ENCODE measurements around the gene PPP6R2. TPM values are rescaled to one million over a fixed set of nuclear protein-coding genes. Genes with fewer than 3 reads are reported as not detected.

The PPP6R2 gene
- total RNA-seq, 4 donors from 2014 or later: 82.8 to 201 (median 111) TPM

- TF ChIP-seq CTCF (IDR thresholded peaks at IDR 0.05) (peak in 5 of 6 experiments; percentile 16 to 52 (median 46)), POLR2A (IDR thresholded peaks at IDR 0.05) (no peak)
- peaks cover 22 to 63% (median 53%) of the 10 kb centered on the region in 4 donors for H3K4me1 ChIP-seq
- peaks cover 0 to 2% (median 0%) of the 10 kb centered on the region in 3 donors for H3K36me3 ChIP-seq
- no peaks in the 10 kb centered on the region for H3K9me3 ChIP-seq
- peak overlapping the region in 2 of 4 donors; percentile 97 to 99 for H3K4me3 ChIP-seq
- no peaks in the 10 kb centered on the region for H3K27me3 ChIP-seq
- peak overlapping the region in 1 of 4 donors; percentile 90 for H3K27ac ChIP-seq
- DNase-seq: peak in 2 of 3 donors; percentile 59 to 69
Observed at GRCh38 chr22:50473088-50473487, 130.0 kb downstream of the PPP6R2 start.

GRCh38 chr22:50473855-50474671 lies 130.9 kb downstream of the PPP6R2 start:
- peak overlapping the region; percentile 94 to 99 (median 98) for H3K4me3 ChIP-seq
- DNase-seq: peak in 1 of 3 donors; percentile 74
- peak overlapping the region; percentile 85 to 92 (median 90) for H3K27ac ChIP-seq
- H3K36me3 ChIP-seq: no peaks in the 10 kb centered on the region
- no peak for TF ChIP-seq POLR2A (IDR thresholded peaks at IDR 0.05)
- H3K27me3 ChIP-seq: no peaks in the 10 kb centered on the region
- H3K4me1 ChIP-seq: peaks cover 22 to 56% (median 48%) of the 10 kb centered on the region in 4 donors
- H3K9me3 ChIP-seq: no peaks in the 10 kb centered on the region

- H3K36me3 ChIP-seq: no peaks in the 10 kb centered on the region
- TF ChIP-seq POLR2A (IDR thresholded peaks at IDR 0.05): peak; percentile 47 to 88
- TF ChIP-seq CTCF (IDR thresholded peaks at IDR 0.05): no peak
- no peaks in the 10 kb centered on the region for H3K9me3 ChIP-seq
- H3K4me1 ChIP-seq: peaks cover 19 to 47% (median 42%) of the 10 kb centered on the region in 4 donors
- H3K27ac ChIP-seq: peak within 1 kb of the TSS; percentile 85 to 92 (median 90)
- peak within 1 kb of the TSS; percentile 94 to 99 (median 98) for H3K4me3 ChIP-seq
- peak; percentile 93 to 96 (median 95) for DNase-seq
- H3K27me3 ChIP-seq: no peaks in the 10 kb centered on the region
Observed at GRCh38 chr22:50474710-50475651, 131.9 kb downstream of the PPP6R2 start, which contains the start of gene SBF1. Gene SBF1 (minus strand): TSS chr22:50475035. CDS start chr22:50474840, 195 bp downstream.

GRCh38 chr22:50475652-50476002 lies 132.5 kb downstream of the PPP6R2 start:
- DNase-seq: no peak
- H3K27me3 ChIP-seq: peaks cover 0 to 4% of the 10 kb centered on the region in 2 donors
- peak overlapping the region in 1 of 4 donors; percentile 99 for H3K4me3 ChIP-seq
- H3K4me1 ChIP-seq: peaks cover 12 to 40% (median 36%) of the 10 kb centered on the region in 4 donors
- no peaks in the 10 kb centered on the region for H3K36me3 ChIP-seq
- H3K9me3 ChIP-seq: no peaks in the 10 kb centered on the region
- TF ChIP-seq CTCF (IDR thresholded peaks at IDR 0.05) (no peak), POLR2A (IDR thresholded peaks at IDR 0.05) (no peak)
- peak overlapping the region in 1 of 4 donors; percentile 90 for H3K27ac ChIP-seq

- Histone ChIP-seq H3K36me3 (no peaks in the 10 kb centered on the region), H3K27ac (no peak overlapping the region), H3K4me3 (no peak overlapping the region), H3K9me3 (no peaks in the 10 kb centered on the region), H3K4me1 (peaks cover 2 to 39% (median 29%) of the 10 kb centered on the region in 4 donors), H3K27me3 (peaks cover 0 to 15% of the 10 kb centered on the region in 2 donors)
- DNase-seq: no peak
- TF ChIP-seq POLR2A (IDR thresholded peaks at IDR 0.05) (no peak), CTCF (IDR thresholded peaks at IDR 0.05) (no peak)
Observed at GRCh38 chr22:50476868-50477267, 133.7 kb downstream of the PPP6R2 start.
